CD4-positive, alpha-beta T cell treated with Interleukin-17A for 1 hour (primary cell): ENCODE data around the gene SMIM20.
"Not testable (repeated sequence)": the region's sequence is repeated elsewhere in the genome, so short reads cannot be mapped to it uniquely, and the experiment has no call there.

Experiments
- DNase-seq: peaks from one replicate; pipeline ENCODE4 v3.0.0-alpha.2; 2020

Gene SMIM20

GRCh38 chr4:25913851-25914669, at the start of gene SMIM20:
Gene SMIM20, plus strand, starts transcription at chr4:25914220. Its CDS starts 94 bp downstream, at chr4:25914314.
- DNase-seq: peak; percentile 94

DNA sequence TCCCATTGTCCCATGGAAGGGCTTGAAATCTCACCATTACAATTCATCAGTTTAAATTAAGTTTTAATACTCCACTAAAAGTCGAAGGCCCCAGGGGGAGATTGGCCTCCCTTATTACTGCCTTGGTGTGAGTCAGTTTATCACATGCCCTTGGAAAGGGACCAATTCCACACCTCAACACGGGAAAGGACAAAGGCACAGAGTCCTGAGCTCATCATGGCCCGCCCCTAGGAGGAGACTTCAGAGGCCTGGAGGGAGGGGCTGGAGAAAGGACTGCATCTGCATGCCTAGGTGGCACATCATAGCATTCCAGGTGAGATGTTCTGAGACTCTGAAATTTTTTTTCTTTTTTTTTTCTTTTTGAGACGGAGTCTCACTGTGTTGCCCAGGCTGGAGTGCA, 48.4 kb upstream of the SMIM20 start:
- DNase-seq: no peak

GRCh38 chr4:25866401-25866800, 47.6 kb upstream of the SMIM20 start:
- DNase-seq: not testable (repeated sequence)

DNA sequence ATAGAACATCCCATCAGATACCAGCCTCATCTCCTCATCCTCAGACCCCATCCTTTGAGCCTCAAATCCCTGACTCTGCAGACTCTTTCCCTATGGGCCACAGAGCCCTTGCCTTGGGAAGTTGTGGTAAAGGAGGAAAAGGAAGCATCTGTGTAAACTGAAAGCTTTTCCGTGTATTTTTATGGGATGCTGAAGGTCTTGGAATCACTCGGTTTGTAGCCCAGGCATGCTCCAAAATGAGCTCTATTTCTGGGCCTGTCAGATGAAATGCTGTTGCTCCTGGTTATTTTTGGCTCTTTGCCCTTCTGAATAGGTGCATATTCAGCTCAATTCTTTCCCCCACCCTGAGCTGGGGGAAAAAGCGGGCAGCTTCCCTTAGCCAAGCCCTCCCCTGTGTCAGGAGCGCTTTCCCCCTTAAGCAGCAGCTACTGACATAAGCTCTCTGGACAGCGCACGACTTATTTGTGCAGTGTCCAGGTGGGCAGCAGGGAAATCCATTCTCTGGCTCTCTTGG, 46.2 kb upstream of the SMIM20 start:
- DNase-seq: no peak

- no peak for DNase-seq
Observed at GRCh38 chr4:25870081-25870480, 43.9 kb upstream of the SMIM20 start.

DNA sequence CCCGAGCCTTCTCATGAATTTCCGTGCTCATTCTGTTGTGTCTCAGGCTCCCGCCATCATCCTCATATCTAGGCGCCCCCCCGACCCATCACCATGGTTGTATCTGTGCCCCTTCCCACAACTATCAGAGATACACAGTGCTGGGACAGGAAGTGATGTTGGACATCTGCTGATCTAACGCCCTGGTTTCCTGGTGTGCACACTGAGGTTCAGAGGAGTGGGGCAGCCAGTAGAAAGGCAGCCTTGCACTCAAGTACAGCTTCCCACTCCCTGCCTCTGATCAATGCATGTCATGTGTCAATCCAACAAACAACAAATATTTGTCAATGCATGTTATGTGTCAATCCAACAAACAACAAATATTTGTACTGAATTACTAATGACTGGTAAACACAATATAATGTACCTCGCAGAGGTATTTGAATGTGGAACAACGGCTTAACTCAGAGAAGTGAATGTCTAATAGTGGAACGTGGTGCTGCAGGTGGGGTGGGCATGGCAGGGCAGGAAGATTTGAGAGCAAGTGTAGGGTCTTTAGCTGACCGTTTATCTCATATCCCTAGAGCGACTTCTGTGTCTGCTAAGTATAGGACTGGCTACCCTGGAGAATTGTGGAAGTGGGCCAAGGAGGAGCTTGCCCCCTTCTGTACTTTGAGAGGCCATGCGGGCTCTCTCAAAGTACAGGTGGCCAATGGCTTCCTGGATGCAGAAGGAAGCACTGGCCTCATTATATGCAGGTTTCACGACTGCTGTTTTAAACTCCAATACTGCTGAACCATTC, 41.0 kb upstream of the SMIM20 start:
- DNase-seq: no peak

DNA sequence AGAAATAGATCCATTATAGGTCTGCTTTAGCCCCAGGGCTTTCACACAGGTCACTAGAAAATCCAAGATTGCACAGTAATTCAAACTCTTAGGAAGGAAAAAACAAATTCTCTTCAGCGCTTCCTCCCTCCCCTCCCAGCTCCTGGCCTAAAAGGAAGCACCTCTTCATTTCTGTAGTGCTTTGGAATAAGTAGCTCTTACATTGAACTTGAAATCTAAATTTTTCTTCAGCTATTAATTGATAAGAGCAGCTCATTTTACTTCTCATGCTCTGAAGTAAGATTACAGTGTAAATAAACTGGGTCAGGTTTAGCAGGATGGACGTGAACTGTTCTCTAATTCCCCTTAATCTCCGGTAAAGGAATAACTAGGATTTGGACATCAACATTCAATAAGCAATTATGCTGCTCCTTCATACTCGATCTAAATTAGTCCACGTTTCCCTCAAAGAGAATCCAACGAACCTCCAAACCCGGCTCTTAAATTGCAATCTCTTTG, 40.3 kb upstream of the SMIM20 start:
- DNase-seq: no peak

DNA sequence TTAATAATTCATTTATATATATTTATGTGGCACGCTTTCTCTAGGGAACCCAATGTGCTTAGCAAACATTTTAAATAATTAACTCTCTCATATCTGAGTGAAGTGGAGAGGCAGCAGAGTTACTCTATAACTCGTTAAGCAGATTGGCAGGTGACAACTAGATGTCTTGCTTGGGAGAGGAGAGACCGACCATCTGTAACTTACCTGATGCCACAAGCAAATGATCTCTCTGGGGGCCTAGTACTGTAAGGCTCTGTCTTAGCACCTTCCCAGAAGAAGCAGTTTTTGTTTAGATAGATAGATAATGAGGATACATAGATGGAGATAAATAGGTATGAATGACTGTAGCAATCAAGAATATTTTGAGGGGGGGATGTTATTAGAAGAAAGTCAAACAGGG, 39.4 kb upstream of the SMIM20 start:
- DNase-seq: no peak

GRCh38 chr4:25875281-25875745, 38.7 kb upstream of the SMIM20 start:
- no peak for DNase-seq

DNA sequence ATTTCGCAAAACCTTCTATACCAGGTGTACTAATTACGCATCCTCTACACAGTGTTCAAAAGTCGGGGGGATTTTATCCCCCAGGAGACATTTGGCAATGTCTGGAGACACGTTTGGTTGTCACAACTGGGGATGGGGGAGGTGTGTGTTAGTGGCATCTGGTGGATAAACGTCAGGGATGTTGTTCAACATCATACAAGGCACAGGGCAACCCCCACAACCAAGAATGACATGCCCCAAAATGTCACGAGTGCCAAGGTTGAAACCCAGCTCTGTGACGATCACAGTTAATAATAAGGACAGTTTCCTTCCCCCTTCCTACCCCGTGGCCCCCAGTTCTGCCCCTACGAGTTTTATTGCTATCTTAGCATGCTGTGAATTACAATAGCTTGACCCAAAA, 35.3 kb upstream of the SMIM20 start:
- no peak for DNase-seq

DNA sequence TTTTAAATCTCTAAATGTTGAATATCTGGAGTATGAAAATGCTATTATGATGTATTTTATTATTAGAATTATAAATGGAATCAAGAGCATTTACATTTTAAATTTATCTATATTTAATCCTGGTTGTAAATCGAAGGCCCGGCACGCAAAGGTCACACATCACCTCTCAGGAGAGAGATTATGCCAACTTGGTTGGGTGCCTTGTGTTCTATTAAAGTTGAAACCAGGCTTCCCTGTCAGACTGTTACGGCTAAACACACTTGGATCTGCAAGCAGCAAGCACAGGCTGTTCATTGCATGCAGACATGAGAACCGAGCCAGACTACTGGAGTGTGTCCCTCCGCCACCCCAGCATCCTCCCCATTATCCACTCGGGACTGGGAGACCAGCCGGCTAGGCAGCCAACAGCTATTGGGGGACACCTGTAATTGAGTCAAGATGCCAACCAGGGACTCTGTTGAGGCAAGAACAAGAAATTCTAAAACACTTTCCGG, 34.9 kb upstream of the SMIM20 start:
- DNase-seq: no peak

DNA sequence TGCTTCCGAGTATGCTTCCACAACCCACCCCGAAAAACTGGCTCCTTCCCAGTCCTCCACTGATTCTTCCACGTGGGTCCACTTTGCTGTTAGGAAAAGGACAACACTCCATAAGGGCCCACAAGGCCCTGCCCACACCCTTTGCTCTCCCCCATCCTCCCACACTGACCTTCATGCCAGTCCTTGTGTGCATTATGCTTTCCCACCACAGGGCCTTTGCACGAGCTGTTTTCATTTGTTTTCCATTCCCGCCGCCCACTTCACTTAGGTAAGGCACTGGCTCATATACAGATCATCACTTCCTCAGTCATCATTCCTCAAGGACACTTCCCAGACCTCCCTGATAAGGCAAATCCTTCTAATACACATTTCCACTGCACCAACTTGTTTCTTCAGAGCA, 34.4 kb upstream of the SMIM20 start:
- no peak for DNase-seq

GRCh38 chr4:25879991-25880651, 33.9 kb upstream of the SMIM20 start:
- DNase-seq: no peak

DNA sequence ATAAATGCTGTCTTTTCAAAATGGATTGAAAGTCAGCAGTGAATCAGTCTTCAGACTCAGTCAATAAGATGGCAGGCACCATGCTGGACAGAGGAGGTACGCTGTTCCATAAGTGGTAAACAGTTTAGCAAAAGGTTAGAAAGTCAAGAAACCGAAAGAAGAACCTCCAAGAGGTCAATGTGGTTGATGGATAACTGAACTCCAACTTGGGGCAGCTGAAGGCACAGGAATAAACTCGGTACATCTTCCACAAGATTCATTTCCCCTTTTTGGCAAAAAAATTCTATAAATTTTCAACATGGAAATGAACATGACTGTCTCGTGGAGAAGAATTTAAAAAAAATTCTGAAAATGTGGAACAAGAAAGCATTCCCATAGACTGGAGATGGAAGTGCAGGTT, 32.8 kb upstream of the SMIM20 start:
- no peak for DNase-seq

DNA sequence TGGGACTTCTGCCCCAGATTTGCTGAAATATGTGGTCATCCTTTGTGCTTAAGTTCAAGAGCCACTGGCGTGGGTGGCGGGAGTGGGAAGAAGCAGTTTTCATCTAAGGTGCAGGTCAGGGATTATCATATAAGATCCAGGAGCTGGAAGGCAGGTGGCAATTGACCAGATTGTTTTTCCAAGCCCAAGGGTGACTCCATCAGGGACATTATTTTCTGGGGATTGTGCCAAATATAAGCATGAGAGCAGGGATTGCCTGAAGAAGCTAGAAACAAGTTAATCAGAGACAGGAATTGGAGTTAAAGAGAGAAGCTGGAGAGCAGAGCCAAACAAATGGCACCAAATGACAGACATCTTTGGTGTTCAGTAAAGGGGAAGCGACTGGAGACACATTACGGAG, 31.8 kb upstream of the SMIM20 start:
- DNase-seq: no peak

DNA sequence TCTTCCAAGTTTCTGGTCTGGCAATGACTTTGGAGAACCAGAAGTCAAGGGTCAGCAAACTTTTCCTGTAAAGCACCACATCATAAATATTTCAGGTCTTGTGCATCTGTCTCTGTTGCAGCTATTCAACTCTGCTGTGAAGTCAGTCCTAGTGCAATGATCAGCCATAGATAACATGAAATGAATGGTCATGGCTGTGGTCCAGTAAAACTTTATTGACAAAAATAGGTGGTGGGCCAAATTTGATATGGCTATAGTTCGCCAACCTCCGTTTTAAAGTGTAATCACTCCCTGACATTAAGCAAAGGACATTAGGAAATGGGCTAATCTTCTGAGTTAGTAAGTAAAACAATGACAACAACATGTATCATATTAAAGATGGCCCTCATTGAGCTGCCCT, 30.5 kb upstream of the SMIM20 start:
- DNase-seq: no peak

DNA sequence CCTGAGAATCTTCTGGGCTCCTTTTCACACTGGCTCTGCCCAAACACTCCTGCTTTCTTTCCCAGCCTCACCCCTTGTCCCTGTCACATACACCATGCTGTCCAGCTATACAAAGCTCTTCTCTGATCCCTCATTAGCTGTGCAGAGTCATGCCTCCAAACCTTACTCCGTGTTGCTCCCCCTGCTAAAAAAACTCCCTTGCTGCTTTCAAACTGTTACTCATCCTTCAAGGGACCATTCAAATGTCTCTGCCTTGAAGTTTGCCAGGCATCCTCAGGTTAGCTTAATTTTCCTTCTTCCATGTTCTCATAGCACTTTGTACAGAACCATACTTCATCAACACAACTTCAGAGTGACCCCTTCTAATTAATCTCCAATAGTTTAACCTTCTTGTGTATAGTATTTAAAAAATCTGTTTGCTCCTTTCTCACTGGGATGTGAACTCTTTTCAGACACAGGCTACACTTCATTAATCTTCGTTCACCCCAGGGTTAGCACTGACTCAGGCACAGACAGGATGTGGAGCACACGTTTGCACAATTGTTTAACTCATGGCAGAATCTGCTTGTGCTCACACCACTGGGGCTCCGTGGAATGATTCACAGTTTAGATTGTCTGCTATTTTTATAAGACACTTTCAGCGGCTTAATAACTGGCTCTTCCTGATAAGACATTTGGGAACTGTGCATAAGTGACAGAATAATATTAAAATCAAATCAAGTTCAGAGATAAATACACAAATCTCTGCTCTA, 29.8 kb upstream of the SMIM20 start:
- DNase-seq: no peak

- no peak for DNase-seq
Observed at GRCh38 chr4:25888781-25889180, 25.2 kb upstream of the SMIM20 start.

- no peak for DNase-seq
Observed at GRCh38 chr4:25889589-25890503, 24.2 kb upstream of the SMIM20 start.

DNA sequence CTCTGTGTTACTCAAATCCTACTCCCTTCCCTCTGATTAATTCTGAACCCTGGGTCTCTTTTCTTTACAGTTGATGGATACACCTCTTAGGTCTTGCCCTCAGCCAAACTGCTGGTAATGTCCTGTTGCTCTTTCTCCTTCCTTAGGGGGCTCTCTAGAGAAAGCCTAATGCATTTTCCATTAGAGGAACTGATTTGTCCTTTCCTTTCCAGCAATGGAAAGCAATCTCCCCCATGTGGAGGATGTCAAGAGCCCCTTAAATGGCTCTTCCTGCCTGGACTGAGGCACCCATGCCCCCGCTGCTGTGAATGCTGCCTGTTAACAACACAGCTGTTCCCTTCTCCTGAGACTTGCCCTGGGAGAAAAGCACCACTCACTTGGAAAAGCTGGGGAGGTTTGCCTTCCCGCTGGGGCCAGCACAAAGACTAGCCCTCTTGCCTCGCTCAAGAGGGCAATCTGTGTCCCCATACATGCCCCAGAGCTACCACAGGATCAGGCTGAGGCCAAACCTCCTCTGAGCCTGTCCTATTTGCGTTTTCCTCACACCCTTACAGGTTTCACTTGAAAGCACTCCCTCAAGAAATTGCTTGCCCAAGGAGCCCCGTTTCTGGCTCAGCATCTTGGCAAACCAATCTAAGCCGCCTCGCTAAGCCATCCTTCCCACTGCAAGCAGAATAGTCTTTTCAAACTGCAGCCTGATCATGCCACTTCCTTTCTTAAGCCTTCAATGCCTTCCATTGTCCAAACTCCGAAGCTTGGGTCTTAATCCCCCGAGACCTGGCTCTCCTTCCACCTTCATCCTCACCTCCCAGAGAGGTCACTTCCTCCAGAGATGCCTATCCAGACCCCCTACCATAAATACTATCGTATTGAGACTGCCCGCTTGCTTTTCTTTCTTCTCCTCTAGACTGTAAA, 23.2 kb upstream of the SMIM20 start:
- DNase-seq: no peak
